H9 (cell line): ENCODE results near the gene CD79B. TPM values are rescaled to one million over a fixed set of nuclear protein-coding genes. Genes with fewer than 3 reads are reported as not detected.
"Not testable (repeated sequence)": the region's sequence is repeated elsewhere in the genome, so short reads cannot be mapped to it uniquely, and the experiment has no call there.

Experiments used
- DNase-seq: peaks from one replicate; pipeline ENCODE4 v3.0.0-alpha.2; 2017
- H2AFZ ChIP-seq: one replicate; pipeline ENCODE4 v1.6.1; 2013; ENCODE audit warnings: mild to moderate bottlenecking, low read length, control low read depth, moderate library complexity
- H2AK5ac ChIP-seq: 2 replicates; pipeline ENCODE4 v1.6.1; 2013; ENCODE audit warnings: low read length, control low read depth, mixed read lengths; ENCODE audit not compliant: insufficient read length
- H2BK120ac ChIP-seq: one replicate; pipeline ENCODE4 v1.6.1; 2013; ENCODE audit warnings: low read depth, mild to moderate bottlenecking, low read length, control low read depth, inconsistent platforms; ENCODE audit not compliant: poor library complexity, severe bottlenecking
- H2BK12ac ChIP-seq: 2 replicates; pipeline ENCODE4 v1.6.1; 2013; ENCODE audit warnings: low read length, control low read depth, mixed read lengths, low read depth; ENCODE audit not compliant: insufficient read length
- H2BK15ac ChIP-seq: 2 replicates; pipeline ENCODE4 v1.6.1; 2013; ENCODE audit warnings: low read depth, low read length, control low read depth
- H2BK20ac ChIP-seq: one replicate; pipeline ENCODE4 v1.6.1; 2013; ENCODE audit warnings: low read depth, mild to moderate bottlenecking, low read length, control low read depth, inconsistent platforms; ENCODE audit not compliant: poor library complexity, severe bottlenecking
- H2BK5ac ChIP-seq: 2 replicates; pipeline ENCODE4 v1.6.1; 2013; ENCODE audit warnings: low read length, control low read depth, mixed read lengths; ENCODE audit not compliant: insufficient read length
- H3K14ac ChIP-seq: 2 replicates; pipeline ENCODE4 v1.6.1; 2013; ENCODE audit warnings: low read length, control low read depth; ENCODE audit not compliant: insufficient read depth
- H3K18ac ChIP-seq: 2 replicates; pipeline ENCODE4 v1.6.1; 2013; ENCODE audit warnings: low read depth, mild to moderate bottlenecking, mixed read lengths, low read length, control low read depth; ENCODE audit not compliant: insufficient read length
- H3K23ac ChIP-seq: 2 replicates; pipeline ENCODE4 v1.6.1; 2013; ENCODE audit warnings: low read length, control low read depth, mixed read lengths, low read depth; ENCODE audit not compliant: insufficient read length
- H3K23me2 ChIP-seq: 2 replicates; pipeline ENCODE4 v1.6.1; 2013; ENCODE audit warnings: low read depth, mild to moderate bottlenecking, mixed read lengths, low read length, control low read depth; ENCODE audit not compliant: insufficient read length, poor library complexity, severe bottlenecking
- H3K27ac ChIP-seq: 2 replicates; pipeline ENCODE4 v1.5.1; 2013; ENCODE audit warnings: low read length, control low read depth, mixed read lengths, low read depth; ENCODE audit not compliant: insufficient read length
- H3K27me3 ChIP-seq: 2 replicates; pipeline ENCODE4 v1.6.1; 2013; ENCODE audit warnings: low read length, control low read depth, inconsistent platforms; ENCODE audit not compliant: insufficient read depth
- H3K4ac ChIP-seq: 2 replicates; pipeline ENCODE4 v1.6.1; 2013; ENCODE audit warnings: low read depth, mild to moderate bottlenecking, control low read depth, inconsistent platforms, low read length, moderate library complexity
- H3K4me1 ChIP-seq: 2 replicates; pipeline ENCODE4 v1.6.1; 2013; ENCODE audit warnings: low read length, control low read depth, inconsistent platforms; ENCODE audit not compliant: insufficient read depth
- H3K4me2 ChIP-seq: 2 replicates; pipeline ENCODE4 v1.6.1; 2013; ENCODE audit warnings: low read length, control low read depth, mixed read lengths; ENCODE audit not compliant: insufficient read length, insufficient read depth
- H3K56ac ChIP-seq: 2 replicates; pipeline ENCODE4 v1.6.1; 2013; ENCODE audit warnings: low read depth, mild to moderate bottlenecking, mixed read lengths, low read length, control low read depth; ENCODE audit not compliant: insufficient read length
- H3K79me1 ChIP-seq: 2 replicates; pipeline ENCODE4 v1.6.1; 2013; ENCODE audit warnings: low read depth, mild to moderate bottlenecking, moderate library complexity, low read length, control low read depth, inconsistent platforms; ENCODE audit not compliant: insufficient read depth, poor library complexity, severe bottlenecking
- H3K79me2 ChIP-seq: 2 replicates; pipeline ENCODE4 v1.6.1; 2013; ENCODE audit warnings: low read length, control low read depth, inconsistent platforms; ENCODE audit not compliant: insufficient read depth
- H3K9ac ChIP-seq: 2 replicates; pipeline ENCODE4 v1.6.1; 2013; ENCODE audit warnings: low read length, control low read depth, mixed read lengths; ENCODE audit not compliant: insufficient read length; ENCODE audit errors: extremely low read depth
- H3K9me3 ChIP-seq: one replicate; pipeline ENCODE4 v1.6.1; 2013; ENCODE audit warnings: low read depth, low read length, inconsistent platforms; ENCODE audit not compliant: control insufficient read depth
- H3T11ph ChIP-seq: one replicate; pipeline ENCODE4 v1.6.1; 2013; ENCODE audit warnings: mild to moderate bottlenecking, low read length, control low read depth, inconsistent platforms
- H4K20me1 ChIP-seq: one replicate; pipeline ENCODE4 v1.6.1; 2013; ENCODE audit not compliant: control insufficient read depth, insufficient read length, insufficient read depth
- H4K5ac ChIP-seq: 2 replicates; pipeline ENCODE4 v1.6.1; 2013; ENCODE audit warnings: low read depth, mild to moderate bottlenecking, mixed read lengths, low read length, control low read depth; ENCODE audit not compliant: insufficient read length
- H4K8ac ChIP-seq: replicated peaks from 2 replicates; pipeline ENCODE4 v1.6.1; 2013; ENCODE audit warnings: low read length, control low read depth, mixed read lengths, low read depth; ENCODE audit not compliant: insufficient read length
- H4K91ac ChIP-seq: 2 replicates; pipeline ENCODE4 v1.6.1; 2013; ENCODE audit warnings: low read depth, mild to moderate bottlenecking, moderate library complexity, mixed read lengths, low read length, control low read depth; ENCODE audit not compliant: insufficient read length
- H3K27ac Mint-ChIP-seq, 3 experiments: 2 replicates in 2 of 3; 3 replicates in 1 of 3; pipeline ENCODE4 v1.8.0; 2020 to 2021; ENCODE audit warnings: mixed read lengths in 3 of 3, mild to moderate bottlenecking in 1 of 3, moderate library complexity in 1 of 3
- H3K27me3 Mint-ChIP-seq: 2 replicates; pipeline ENCODE4 v1.8.0; 2021; ENCODE audit warnings: low read depth, mild to moderate bottlenecking, moderate library complexity, mixed read lengths
- H3K36me3 Mint-ChIP-seq, 3 experiments: 2 replicates in 2 of 3; 3 replicates in 1 of 3; pipeline ENCODE4 v1.8.0; 2020 to 2021; ENCODE audit warnings: low read depth in 3 of 3, mixed read lengths in 3 of 3; ENCODE audit not compliant: insufficient read depth in 1 of 3
- H3K4me1 Mint-ChIP-seq, 2 experiments: 2 replicates each; pipeline ENCODE4 v1.8.0; 2020; ENCODE audit warnings: mixed read lengths in 2 of 2
- H3K4me3 Mint-ChIP-seq, 2 experiments: 2 replicates in 1 of 2; 3 replicates in 1 of 2; pipeline ENCODE4 v1.8.0; 2020 to 2021; ENCODE audit warnings: mild to moderate bottlenecking in 2 of 2, mixed read lengths in 2 of 2, moderate library complexity in 1 of 2
- H3K9me3 Mint-ChIP-seq, 2 experiments: 2 replicates in 1 of 2; 3 replicates in 1 of 2; pipeline ENCODE4 v1.8.0; 2020; ENCODE audit warnings: mild to moderate bottlenecking in 2 of 2, mixed read lengths in 2 of 2, moderate library complexity in 1 of 2
- WGBS: extraction: QIAGEN DNeasy Blood & Tissue Kit; methylation state at CpG from one replicate; pipeline ENCODE4 v1.1.7; 2013; ENCODE audit warnings: missing lambda C conversion rate, low lambda C conversion rate, mixed read lengths; ENCODE audit not compliant: insufficient read length; ENCODE audit errors: extremely low coverage; 5-methylcytosine and 5-hydroxymethylcytosine counted together
- total RNA-seq: library from RNA; stranded (reverse); gene quantifications from 2 replicates; pipeline ENCODE4 v1.2.1, GENCODE V29; 2021
- TF ChIP-seq, protein P1 (sequence below): fragments of 200-600 bp; sonication (generic); conservative IDR thresholded peaks from 3 replicates; pipeline ENCODE4 v1.8.0; 2021; ENCODE audit warnings: antibody characterized with exemption, mild to moderate bottlenecking

CD79B gene
- total RNA-seq, 1 experiment from 2014 or later, result 0.96 TPM

DNA sequence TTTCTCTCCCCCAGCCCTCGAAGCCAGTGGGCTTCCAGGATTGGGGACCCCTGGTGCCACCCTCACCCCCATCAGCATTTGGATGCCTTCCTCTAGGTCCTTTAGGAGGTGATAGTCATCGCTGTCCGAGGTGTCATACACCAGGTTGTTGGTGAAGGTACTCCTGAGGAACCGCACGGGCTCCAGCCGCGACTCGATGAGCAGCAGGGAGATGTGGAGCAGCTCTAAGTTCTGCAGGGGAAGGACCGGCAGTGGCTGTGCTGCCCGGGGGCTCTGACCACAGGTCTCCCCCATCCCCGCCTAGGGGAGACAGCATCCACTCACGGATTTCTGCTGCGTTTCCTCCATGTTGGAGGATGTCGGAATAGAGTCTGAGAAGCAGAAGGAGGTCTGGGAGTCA, 22.0 kb downstream of the CD79B start:
- no peak overlapping the region for H2BK120ac ChIP-seq
- H2AK5ac ChIP-seq, result no peak overlapping the region
- no peak overlapping the region for H4K8ac ChIP-seq
- TF ChIP-seq, protein P1, sequence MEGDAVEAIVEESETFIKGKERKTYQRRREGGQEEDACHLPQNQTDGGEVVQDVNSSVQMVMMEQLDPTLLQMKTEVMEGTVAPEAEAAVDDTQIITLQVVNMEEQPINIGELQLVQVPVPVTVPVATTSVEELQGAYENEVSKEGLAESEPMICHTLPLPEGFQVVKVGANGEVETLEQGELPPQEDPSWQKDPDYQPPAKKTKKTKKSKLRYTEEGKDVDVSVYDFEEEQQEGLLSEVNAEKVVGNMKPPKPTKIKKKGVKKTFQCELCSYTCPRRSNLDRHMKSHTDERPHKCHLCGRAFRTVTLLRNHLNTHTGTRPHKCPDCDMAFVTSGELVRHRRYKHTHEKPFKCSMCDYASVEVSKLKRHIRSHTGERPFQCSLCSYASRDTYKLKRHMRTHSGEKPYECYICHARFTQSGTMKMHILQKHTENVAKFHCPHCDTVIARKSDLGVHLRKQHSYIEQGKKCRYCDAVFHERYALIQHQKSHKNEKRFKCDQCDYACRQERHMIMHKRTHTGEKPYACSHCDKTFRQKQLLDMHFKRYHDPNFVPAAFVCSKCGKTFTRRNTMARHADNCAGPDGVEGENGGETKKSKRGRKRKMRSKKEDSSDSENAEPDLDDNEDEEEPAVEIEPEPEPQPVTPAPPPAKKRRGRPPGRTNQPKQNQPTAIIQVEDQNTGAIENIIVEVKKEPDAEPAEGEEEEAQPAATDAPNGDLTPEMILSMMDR, result no peak
- H3K79me2 ChIP-seq, result no peaks in the 10 kb centered on the region
- no peak overlapping the region for H2BK15ac ChIP-seq
- H2BK20ac ChIP-seq, result no peak overlapping the region
- H3K27me3 ChIP-seq, result no peaks in the 10 kb centered on the region
- no peak overlapping the region for H4K91ac ChIP-seq
- H3K4me3 Mint-ChIP-seq, result no peak overlapping the region
- H3K14ac ChIP-seq, result no peak overlapping the region
- H4K20me1 ChIP-seq, result no peaks in the 10 kb centered on the region
- no peak overlapping the region for H3K56ac ChIP-seq
- no peak overlapping the region for H3T11ph ChIP-seq
- H3K4me2 ChIP-seq, result no peak overlapping the region
- DNase-seq, result no peak
- no peaks in the 10 kb centered on the region; the same call in 1 of the 2 replicates for H3K4me1 ChIP-seq
- H3K9ac ChIP-seq, result no peak overlapping the region
- no peak overlapping the region for H3K23ac ChIP-seq
- H3K9me3 ChIP-seq, result no peaks in the 10 kb centered on the region
- no peak overlapping the region for H3K27ac ChIP-seq
- no CpG with 5 or more reads among the region's 14 CpGs for WGBS
- no peaks in the 10 kb centered on the region for H3K23me2 ChIP-seq
- no peaks in the 10 kb centered on the region for H3K36me3 Mint-ChIP-seq
- no peak overlapping the region for H3K4ac ChIP-seq
- peaks cover 12 to 25% of the 10 kb centered on the region in 2 experiments for H3K4me1 Mint-ChIP-seq
- H2AFZ ChIP-seq, result no peak overlapping the region
- H4K5ac ChIP-seq, result no peak overlapping the region
- no peaks in the 10 kb centered on the region for H3K79me1 ChIP-seq
- no peak overlapping the region; a peak in 1 of 7 replicates for H3K27ac Mint-ChIP-seq
- peaks cover 4% of the 10 kb centered on the region for H3K27me3 Mint-ChIP-seq
- no peaks in the 10 kb centered on the region; a peak in 1 of 5 replicates for H3K9me3 Mint-ChIP-seq
- H2BK12ac ChIP-seq, result no peak overlapping the region
- H2BK5ac ChIP-seq, result no peak overlapping the region
- no peak overlapping the region for H3K18ac ChIP-seq

- not testable (repeated sequence) for H3K18ac ChIP-seq, H2BK20ac ChIP-seq, H3K9me3 Mint-ChIP-seq, H3K36me3 Mint-ChIP-seq, H2BK5ac ChIP-seq, H3K79me1 ChIP-seq, H2AFZ ChIP-seq, H3K56ac ChIP-seq, H3K9me3 ChIP-seq, H3K9ac ChIP-seq, H4K20me1 ChIP-seq, H4K91ac ChIP-seq, DNase-seq, H3K27ac Mint-ChIP-seq, H3K27me3 ChIP-seq, H3K79me2 ChIP-seq, H3K4ac ChIP-seq, H3K4me2 ChIP-seq, H3K27me3 Mint-ChIP-seq, H3K23me2 ChIP-seq, H3K27ac ChIP-seq, H4K8ac ChIP-seq, H2BK15ac ChIP-seq, H3K14ac ChIP-seq, H3K4me3 Mint-ChIP-seq, H4K5ac ChIP-seq, H3K4me1 ChIP-seq, H2AK5ac ChIP-seq, H2BK12ac ChIP-seq, H2BK120ac ChIP-seq, H3K23ac ChIP-seq, H3T11ph ChIP-seq
- peaks cover 12 to 25% of the 10 kb centered on the region in 2 experiments for H3K4me1 Mint-ChIP-seq
- no CpG with 5 or more reads among the region's 10 CpGs for WGBS
These were observed 22.5 kb downstream of the CD79B start for GRCh38 chr17:63909586-63909985.
